WTC11 (cell line): ENCODE data around the gene LITAFD.

Experiments used
- TF ChIP-seq, protein P1 (sequence below): fragments of 250-450 bp; sonication (Bioruptor Pico); IDR thresholded peaks from 2 replicates; pipeline ENCODE4 v1.9.0; 2021; ENCODE audit warnings: moderate library complexity, mild to moderate bottlenecking, inconsistent platforms, borderline replicate concordance
- TF ChIP-seq, protein P2 (sequence below): fragments of 200-600 bp; IDR thresholded peaks from 2 replicates; pipeline ENCODE4 v1.8.0; 2022; ENCODE audit warnings: antibody characterized with exemption
- TF ChIP-seq, protein P3 (sequence below): sonication (generic); formaldehyde crosslinking; IDR thresholded peaks from 2 replicates; pipeline ENCODE4 v1.8.0; 2022; ENCODE audit warnings: mild to moderate bottlenecking, missing genetic modification reagents
- TF ChIP-seq, protein P4 (sequence below): fragments of 250-450 bp; sonication (Bioruptor Pico); conservative IDR thresholded peaks from 2 replicates; pipeline ENCODE4 v1.9.0; 2021; ENCODE audit warnings: mild to moderate bottlenecking
- TF ChIP-seq, protein P5 (sequence below): sonication (generic); formaldehyde crosslinking; IDR thresholded peaks from 2 replicates; pipeline ENCODE4 v1.8.1; 2023; ENCODE audit warnings: mild to moderate bottlenecking, missing genetic modification reagents, moderate library complexity

DNA sequence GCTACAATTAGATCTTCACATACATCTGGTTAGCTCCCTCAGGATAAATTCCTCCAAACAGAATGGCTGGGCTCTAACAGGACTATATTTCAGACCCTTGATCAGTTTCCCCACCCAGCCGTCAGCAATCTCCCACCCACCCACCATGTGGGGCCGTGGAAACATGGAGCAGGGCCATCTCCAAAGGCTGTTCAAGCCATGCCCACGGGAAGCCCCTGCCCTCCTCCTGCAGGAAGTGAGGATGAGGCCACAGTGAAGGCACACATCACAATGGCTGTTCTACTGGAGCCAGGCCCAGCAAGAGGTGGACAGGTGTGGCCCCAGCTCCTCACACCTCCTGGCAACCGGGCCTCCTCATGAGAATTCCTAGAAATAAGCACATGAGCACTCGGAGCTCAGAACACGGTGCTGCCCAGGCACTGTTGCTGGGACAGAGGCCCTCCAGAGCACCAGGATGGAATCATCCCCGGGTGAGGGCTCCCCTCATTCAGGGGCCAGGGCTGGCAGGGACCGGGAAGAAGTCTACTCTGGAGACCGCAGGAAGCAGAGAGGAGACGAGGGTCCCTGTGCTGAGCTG is at the start of gene LITAFD:
- TF ChIP-seq, protein P1, sequence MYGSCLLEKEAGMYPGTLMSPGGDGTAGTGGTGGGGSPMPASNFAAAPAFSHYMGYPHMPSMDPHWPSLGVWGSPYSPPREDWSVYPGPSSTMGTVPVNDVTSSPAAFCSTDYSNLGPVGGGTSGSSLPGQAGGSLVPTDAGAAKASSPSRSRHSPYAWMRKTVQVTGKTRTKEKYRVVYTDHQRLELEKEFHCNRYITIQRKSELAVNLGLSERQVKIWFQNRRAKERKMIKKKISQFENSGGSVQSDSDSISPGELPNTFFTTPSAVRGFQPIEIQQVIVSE (CRISPR knock-in tag), result no peak
- TF ChIP-seq, protein P2, sequence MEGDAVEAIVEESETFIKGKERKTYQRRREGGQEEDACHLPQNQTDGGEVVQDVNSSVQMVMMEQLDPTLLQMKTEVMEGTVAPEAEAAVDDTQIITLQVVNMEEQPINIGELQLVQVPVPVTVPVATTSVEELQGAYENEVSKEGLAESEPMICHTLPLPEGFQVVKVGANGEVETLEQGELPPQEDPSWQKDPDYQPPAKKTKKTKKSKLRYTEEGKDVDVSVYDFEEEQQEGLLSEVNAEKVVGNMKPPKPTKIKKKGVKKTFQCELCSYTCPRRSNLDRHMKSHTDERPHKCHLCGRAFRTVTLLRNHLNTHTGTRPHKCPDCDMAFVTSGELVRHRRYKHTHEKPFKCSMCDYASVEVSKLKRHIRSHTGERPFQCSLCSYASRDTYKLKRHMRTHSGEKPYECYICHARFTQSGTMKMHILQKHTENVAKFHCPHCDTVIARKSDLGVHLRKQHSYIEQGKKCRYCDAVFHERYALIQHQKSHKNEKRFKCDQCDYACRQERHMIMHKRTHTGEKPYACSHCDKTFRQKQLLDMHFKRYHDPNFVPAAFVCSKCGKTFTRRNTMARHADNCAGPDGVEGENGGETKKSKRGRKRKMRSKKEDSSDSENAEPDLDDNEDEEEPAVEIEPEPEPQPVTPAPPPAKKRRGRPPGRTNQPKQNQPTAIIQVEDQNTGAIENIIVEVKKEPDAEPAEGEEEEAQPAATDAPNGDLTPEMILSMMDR, result no peak
- TF ChIP-seq, protein P3, sequence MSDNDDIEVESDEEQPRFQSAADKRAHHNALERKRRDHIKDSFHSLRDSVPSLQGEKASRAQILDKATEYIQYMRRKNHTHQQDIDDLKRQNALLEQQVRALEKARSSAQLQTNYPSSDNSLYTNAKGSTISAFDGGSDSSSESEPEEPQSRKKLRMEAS (CRISPR knock-in tag), result no peak
- TF ChIP-seq, protein P4, sequence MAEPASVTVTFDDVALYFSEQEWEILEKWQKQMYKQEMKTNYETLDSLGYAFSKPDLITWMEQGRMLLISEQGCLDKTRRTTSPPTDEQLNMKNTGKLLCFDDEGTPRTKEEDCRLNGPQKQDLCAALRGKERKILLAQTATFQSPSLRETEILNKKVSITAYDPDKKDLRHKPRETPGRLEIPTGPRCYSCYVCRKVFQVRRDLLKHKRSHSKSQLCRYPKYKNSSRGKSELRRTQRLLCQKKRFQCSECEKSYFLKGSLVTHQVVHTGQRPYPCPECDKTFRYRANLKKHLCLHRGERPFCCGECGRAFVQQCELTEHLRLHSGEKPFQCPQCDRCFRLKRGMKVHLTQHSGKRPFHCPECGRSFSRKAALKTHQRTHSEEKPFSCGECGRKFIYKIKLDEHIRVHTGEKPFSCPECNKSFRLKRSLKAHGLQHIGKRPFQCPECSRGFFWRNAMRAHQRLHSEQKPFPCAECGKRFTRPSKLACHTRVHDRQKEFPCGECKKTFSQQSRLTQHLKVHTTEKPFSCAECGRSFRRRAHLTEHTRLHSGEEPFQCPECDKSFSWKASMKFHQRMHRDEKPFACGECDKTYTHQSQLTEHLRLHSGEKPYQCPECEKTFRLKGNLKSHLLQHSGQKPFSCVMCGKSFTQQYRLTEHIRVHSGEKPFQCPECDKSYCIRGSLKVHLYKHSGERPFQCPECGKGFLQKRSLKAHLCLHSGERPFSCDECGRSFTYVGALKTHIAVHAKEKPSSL (CRISPR knock-in tag), result no peak
- TF ChIP-seq, protein P5, sequence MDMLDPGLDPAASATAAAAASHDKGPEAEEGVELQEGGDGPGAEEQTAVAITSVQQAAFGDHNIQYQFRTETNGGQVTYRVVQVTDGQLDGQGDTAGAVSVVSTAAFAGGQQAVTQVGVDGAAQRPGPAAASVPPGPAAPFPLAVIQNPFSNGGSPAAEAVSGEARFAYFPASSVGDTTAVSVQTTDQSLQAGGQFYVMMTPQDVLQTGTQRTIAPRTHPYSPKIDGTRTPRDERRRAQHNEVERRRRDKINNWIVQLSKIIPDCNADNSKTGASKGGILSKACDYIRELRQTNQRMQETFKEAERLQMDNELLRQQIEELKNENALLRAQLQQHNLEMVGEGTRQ (CRISPR knock-in tag), result no peak
